ENCODE data around the gene IL37.
A peak's percentile ranks its signal among the peaks of the same experiment; 100 is the strongest.

The IL37 gene, protein sequence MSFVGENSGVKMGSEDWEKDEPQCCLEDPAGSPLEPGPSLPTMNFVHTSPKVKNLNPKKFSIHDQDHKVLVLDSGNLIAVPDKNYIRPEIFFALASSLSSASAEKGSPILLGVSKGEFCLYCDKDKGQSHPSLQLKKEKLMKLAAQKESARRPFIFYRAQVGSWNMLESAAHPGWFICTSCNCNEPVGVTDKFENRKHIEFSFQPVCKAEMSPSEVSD

DNA sequence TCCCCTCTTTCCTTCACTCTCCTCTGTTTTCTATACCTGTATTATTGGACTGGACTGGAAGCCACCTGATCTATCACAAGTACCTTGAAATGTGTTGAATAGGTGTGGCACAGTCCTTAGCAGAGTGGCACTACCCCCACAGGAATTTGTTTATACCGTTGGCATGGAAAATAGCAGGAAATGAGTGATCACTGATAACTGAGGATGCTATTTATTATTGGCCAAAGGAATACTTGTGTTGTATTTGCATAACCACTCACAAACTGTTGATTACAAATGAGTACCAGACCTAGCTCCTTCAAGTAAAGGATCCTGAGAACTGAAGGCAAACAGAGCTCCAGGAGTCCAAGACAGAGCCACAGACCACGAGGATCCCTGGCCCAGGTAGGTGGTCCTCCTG lies at the start of gene IL37:
IL37 (plus strand) TSS at position 301 of the 400 bp plus-strand sequence. CDS start 1,848 bp downstream, outside the sequence.
- DNase-seq = no peak

DNA sequence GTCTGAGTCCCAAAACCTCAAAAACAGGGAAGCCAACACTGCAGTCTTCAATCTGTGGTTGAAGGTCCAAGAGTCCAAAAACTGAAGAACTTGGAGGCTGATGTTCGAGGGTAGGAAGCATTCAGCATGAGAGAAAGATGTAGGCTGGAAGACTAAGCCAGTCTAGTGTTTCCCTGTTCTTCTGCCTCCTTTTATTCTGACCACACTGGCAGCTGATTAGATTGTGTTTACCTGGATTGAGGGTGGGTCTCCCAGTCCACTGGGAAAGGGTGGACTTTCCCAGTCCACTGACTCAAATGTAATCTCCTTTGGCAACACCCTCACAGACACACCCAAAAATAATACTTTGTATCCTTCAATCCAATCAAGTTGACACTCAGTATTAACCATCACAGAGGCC lies 46.9 kb upstream of the IL37 start:
- DNase-seq = no peak

DNA sequence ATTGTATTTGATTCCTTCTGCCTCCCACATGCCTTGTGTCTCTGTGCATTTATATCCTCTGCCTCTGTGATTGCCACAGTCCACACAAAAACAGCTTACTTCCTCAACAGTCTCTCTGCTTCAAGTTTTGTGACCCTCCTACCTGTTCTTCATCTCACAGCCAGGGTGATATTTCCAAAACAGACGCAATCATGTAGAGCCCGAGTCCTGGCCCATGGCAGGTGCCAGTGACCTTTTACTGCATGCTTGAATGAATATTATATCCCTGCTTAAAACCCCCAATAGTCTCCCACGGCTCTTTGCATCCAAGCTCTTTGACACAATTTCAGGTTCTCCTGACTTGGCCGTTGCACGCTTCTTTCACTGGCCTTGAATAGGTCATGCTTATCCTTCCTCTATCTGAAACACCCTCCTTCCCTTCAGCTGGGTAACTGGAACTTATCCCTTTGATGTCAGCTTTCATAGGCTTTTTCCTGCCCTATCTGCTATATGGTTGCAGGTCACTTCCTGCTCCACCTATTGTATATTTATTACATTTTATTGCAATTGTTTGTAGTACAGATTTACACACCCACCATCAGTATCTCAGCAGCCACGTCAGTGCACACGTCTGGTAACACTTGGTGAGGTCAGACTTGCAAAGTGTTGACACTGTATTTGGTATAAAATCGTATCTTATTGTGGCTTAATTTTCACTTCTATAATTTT lies 44.7 kb upstream of the IL37 start:
- DNase-seq = no peak

DNA sequence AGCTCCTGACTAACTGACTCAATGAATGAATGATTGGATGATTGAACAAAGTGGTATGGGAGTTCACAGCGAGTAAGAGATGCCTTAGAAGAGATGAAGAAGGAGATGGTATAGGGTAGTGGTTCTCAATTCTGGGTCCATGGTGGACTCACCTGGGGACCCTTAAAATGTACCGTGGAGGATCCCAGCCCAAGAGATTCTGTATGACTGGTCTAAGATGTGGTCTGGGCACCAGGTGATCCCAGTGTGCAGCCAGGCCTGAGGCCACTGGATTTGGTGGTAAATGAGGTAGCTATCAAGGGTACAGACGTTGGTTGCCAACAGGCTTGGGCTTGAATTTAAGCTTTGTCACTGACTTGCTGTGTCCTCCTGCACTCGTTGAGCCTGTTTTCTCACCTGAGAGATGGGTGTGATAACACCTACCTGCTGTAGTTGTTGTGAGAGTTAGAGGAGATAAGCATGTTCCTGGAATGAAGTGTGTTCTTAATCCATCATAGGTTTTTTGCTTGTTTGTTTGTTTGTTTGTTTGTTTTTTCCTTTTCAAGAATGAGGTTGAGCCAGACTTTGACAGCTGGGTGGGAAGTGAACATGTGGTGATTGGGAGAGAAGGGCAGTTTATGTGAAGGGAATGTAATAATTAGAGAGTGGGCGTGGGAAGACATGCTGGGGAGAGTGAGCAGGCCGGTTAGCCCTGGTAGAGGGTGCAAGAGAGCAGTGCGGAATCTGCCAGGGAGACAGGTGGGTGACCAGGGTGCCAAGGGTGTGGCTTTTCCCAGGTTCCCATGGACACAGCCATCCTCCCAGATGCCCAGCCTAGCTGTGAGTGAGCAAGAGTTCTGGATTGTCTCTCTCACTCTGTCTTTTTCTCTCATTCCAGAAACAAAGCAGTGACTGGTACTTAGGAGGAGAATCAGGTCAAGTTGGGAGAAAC lies 43.0 kb upstream of the IL37 start:
- no peak for DNase-seq

DNA sequence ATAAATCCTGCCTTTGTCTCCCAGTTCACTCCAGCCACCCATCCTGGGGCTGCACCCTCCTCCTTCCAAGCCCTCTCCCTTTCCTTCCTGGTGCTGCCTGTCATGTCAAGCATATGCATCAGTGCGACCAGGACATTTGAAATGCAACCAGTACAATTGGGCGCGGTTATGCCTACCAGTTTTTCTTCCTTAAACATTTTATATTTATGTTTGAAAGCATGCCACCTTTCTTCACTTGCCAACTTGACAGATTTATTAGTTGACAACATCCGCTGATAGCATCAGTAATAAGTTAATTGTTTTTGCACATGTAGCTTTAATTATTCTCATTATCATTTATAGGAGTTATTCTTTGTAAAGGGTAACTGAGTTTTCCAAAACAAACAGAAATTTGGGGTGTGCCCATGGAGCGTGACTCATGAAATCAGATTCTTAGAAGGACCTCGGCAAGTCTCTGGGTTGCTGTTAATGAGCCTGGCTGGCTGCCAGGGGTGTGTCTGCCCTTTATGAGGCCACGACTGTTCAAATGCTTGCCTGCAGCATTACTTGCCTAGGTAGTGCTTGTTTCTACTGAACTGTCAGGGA lies 41.6 kb upstream of the IL37 start:
- DNase-seq = peak in 1 of 2 donors; percentile 56

DNA sequence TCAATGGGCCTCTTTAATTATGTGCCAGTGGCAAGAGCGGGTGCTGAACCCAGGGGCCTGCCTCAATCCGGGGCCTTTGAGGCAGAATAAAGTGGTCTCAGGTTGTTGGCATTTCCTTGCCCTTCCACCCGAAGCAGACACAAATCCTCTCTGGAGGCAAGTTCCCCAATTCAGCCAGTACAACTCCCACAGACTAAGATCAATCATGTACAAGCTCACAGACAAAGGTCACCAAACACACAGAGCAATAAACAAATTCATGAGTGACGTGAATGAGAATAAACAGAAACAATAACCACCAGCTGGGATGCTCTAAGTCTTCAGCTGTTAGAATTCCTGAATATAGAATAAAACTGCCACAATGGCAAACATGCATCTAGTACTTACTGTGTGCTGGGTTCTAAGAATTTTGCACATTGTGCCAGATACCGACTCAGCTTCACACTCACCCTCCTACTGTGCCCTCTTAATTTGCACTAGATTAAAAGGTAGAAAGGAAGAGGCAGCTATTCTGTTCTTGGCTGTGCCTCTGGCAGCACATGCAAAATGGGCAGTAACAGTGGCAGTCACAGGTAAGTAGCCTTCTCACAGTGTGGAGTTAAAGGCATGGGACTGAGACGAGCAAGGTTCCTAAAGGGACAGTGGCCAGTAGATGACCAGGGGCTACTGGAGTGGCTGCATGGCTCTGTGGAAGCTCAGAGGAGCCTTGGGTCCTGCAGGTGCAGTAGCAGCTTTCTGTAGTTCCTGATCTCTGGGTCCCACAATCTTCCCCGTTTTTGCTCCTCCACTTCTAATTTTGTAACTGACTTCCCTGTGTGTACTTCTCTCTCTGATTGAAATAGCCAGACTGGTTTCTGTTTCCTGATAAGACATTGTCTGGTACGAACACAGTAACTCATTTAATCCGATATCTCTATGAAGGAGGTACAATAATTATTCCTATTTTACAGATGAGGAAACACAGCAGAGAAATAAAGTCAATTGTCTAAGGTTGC lies 39.8 kb upstream of the IL37 start:
- DNase-seq = no peak

DNA sequence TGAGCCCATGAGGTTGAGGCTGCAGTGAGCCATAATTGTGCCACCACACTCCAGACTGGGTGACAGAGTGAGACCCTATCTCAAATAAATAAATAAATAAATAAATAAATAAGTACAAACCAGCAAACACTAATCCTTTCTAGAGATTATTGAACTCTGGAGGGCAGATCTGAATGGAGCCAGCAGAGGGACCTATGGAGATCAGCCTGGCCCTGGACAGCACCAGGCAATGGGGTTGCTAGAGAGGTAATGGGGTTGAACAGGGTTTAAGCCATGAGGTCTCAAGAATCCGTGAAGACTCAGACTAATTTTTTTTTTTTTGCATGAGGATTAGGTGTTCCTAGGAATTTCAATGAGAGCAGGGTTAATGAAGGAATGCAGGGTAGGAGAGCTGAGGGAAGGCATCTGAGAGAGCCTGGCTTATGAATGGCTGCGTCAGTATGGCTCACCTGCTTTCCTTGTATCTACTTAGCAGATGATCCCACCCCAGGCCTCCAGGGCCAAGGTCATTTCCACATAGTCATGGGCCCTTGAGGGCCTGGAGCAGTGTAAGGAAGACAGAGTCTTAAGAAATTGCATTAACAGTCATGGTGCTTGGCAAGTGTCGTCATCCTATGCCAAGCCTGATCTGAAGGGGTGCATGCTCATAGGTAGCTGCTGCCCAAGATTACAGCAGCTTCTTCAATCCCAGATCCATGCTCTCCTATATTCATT lies 34.6 kb upstream of the IL37 start:
- DNase-seq = no peak

DNA sequence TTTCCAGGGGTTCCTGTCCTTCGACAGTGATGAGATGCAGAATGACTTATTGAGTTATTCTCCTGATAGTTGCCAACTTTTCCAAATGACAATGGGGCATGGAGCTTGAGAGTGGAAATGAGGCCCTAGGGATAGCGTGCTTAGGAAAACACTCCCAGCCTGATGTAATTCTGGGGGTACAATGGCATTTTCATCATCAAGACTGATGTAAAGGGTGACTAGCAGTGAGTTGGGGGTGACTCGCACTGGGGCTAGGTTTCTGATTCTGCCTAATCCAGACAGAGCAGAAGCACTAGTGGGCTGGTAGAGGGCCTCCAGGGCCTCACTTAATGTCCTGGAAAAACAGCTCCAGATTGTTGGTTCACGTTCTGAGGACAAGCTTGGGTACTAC lies 34.0 kb upstream of the IL37 start:
- no peak for DNase-seq

DNA sequence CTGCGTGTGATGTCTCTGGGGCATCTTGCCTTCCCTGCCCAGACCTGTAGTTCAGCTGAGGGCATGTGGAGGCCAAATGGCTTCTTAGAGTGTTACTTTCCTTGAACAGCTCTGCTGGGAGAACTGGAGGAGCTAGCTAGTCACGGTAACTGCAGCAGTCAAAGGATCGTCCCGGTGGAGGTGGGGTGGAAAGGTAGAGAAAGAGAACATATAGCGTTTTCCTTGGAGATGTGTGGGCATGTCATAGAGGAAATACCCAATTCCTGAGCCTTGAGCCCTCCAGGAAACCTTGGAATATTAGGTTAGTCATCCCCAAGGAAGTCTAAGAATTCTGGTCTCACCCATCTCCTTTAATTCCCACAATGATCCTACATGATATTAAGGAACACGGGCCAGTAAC lies 33.5 kb upstream of the IL37 start:
- no peak for DNase-seq

DNA sequence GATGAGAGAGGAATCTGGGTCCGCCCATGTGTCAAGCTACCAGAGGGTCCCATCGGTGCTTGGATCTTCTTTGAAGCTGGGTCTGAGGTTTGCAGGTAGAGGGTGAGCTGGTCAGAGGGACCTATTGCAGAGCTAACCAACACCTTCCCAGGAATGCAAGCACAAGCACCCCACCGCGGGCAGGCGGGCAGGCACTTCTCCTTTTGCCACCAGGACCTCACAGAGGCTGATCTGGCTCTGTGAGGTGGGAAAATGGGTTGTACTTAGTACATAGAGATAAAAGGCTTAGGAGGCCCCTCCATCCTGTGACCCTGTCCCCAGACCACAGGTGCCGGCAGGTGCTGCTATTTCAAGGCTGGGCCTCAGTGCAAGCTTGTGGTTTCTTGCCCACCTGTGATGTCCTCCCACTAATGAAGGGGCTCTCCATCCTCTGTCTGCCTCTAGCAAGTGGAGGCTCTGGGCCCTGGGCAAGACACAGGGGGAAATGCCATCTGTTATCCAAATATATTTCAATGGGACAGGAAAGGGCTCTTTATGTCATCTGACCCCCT lies 31.4 kb upstream of the IL37 start:
- DNase-seq = no peak

DNA sequence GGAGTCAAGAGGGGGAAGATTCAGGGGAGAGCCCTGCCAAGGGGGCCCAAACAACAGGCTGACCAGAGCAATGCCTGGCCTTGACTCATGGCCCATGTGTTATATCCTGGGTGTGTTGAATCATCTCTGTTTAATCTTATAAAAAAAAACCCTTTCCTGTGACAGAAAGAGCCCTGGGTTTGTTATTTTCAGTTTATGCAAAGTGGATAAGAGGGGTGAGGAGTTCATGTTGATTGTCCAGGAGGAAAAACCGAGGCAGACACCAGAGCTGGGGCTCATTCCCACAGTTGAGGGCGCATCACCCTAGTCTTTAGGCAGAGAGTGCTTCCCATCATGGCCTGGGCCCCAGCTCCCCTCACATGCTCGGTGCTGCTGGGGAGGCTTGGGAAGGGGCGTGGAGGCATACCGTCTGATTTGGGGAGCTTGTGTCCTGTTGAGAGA lies 30.9 kb upstream of the IL37 start:
- DNase-seq = peak in 1 of 2 donors; percentile 38

DNA sequence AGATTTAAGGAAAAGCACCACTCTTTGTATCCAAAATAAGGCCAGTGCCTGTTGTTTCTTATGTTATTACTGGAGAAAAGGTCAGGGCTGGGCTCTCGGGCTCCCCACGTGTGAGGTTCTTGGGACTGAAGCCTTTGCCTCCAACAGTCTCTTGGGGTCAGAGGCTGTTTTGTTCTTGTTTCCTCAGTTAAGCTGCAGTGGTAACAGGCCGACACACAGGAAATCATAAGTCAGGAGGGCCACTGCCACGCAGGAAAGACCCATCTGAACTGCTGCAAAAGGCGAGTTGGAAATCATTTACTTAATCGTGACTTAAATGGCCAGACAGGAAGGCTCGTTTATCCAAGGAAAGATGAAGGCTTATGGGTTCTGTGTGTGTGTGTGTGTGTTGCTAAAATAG lies 30.3 kb upstream of the IL37 start:
- no peak for DNase-seq

DNA sequence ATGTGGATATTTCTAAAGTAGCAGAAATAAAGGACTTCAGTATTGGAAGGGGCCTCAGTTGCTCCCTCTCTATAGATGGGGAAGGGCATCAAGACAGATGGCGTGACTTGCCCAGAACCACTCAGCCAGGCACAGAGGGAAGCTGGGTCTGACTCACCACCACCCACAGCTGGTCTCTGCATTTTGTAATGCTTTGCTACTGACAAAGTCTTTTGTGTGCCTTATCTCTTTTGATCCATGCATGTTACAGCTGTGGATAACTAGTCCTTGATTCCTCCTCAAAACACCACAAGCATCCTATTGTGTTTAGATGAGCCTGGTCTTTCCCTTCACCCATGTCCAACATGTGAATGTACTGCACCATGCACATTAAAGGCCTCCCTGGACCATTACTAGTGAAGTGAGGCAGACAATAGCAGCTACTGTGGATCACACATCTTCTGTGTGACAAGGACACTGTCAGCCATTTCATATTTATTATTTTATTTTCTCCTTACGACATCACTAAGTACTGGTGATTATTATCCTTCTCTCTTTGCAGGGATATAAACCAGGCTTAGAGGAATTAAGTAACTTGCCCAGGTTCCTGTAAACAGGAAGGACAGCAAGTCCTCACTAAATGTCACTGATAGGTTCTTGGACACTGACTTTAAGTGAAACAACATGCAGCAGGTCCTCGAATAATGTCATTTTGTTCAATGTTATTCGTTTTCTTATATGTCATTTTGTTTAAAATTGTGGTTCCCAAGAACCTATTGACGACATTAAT lies 29.6 kb upstream of the IL37 start:
- DNase-seq = peak in 1 of 2 donors; percentile 67

DNA sequence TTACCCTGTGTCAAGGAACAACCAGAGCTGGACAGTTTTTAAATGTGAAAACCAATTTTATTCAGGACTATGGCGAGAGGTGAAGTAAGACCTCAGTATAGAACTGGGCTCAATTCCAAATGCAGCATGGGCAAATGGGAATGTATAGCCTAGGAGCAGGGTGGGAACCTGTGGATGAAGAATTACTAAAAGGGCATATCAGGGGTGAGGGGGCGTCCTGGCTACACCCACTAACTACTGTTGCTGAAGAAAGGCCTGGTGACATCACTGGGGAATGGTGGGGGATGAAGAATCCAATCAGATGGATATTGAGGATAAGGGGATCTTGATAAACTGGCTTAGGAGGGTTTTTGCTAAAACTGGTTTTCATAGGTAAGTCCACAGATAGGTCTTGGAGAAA lies 27.3 kb upstream of the IL37 start:
- DNase-seq = no peak

DNA sequence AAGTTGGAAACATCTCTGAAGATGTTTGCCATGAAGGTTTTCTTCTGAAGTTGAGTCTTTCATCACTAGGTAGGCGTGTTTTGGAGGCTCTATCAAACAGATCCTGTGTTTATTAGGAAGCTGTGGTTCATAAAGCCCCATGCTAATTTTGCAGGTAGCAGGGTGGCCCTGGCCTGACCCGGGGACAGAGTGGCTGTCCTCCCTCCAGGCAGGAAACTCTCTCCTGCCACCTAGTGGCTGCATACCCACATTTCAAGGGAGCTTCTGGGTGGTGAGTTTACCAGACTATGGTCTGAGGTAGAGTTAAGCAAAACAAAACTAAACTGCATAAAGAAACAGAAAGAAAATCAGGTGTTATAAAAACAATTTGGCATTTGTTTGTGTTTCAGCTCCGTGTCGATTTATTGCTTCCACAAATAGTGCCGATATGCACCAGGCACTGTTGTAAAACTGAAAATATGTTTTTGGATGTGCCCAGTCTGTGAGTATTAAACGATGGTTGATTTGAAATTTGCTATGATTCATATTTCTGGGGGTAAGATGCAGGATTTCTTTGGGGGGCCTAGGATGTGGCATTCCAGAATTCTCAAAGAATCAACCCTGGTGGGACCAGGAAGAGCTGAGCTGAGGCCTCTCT lies 26.0 kb upstream of the IL37 start:
- peak; percentile 73 to 76 for DNase-seq

DNA sequence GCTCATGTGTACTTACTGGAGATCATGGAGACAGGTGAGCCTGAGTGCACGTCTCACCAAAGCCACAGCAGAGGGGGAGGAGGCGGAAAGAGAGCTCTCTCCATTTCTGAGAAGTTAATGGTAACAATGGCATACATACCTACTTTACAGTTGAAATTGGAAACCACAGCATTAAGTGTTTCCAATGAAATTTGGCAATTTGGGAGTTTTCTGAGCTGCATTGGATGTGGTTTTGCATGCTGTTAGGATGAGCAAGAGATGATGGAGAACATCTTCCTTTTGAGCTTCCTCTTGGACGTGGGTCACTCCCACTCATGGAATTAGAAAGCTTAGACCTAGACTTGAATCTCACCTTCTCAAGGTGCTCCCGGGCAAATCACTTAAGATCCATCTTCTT lies 25.5 kb upstream of the IL37 start:
- DNase-seq = no peak

DNA sequence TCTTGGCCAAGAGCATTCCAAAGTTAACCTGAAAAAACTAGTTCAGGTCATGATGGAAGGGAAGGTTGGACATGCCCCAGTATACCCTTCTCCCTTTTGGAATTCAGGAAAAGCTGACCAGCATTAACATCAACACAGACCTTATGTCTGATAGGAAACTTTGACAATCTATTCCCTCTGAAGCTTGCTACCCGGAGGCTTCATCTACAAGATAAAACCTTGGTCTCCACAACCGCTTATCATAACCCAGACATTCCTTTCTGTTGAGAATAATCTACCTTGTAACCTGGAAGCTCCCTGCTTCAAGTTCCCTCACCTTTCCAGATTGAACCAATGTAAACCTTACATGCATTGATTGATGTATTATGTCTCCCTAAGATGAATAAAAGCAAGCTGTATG lies 24.7 kb upstream of the IL37 start:
- DNase-seq = no peak

DNA sequence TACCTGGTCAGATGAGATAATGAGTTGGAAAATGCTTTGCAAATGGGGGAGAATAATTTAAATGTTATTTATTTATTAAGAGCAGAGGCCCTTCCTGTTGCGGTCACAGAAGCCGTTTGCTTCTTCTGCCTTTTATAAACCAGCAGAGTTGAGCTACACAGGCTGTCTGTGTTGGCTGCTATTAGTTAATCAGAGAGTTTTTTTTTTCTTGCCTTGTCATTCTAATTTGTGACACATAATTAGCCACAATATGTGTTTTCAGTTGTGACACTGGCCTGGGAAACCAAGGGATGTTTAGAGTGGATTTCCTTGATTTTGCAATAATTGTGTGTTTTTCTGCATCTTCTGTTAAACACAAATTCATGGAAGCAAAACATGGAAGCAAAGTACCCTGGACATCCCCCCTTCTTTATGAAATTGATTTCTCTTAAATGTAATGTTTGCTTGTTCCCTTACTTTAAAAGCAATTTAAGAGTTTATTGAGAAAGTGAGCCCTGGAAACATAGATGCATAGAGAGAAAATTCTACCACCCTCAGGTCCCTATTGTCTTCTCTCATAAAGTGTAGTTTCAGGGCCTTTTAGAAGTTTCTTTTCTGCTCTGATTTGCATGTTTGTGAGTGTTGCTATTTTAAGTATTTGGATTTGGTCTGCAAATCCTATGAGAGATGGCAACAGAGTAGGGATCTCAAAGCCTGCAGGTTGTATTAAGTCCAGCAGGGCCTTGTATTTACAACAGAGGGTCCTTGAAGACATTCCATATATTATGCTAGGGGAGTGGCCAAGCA lies 22.8 kb upstream of the IL37 start:
- DNase-seq = peak in 1 of 2 donors; percentile 27

DNA sequence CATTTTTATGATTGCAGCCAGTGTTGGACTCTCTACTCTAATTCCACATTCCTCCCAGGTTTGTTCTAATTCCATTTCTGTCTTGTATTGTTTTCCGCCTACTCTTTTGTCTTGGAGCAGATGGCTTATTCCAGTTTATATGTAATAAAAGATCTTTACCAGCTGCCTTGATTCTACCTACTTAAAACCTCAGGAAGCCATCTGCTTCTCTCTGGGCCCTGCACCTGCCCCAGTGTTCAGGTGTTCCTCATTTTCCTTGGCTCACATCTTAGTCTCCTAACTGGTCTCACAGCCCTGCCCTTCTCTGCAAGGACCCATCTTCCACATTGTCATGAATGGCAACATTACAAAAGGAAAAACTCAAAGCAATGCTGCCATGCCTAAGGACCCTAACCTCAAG lies 21.0 kb upstream of the IL37 start:
- DNase-seq = no peak
